ENCODE measurements around the gene NFATC1. TPM values are rescaled to one million over a fixed set of nuclear protein-coding genes. Genes with fewer than 3 reads are reported as not detected.
A peak's percentile ranks its signal among the peaks of the same experiment; 100 is the strongest.

The NFATC1 gene
- total RNA-seq, 2 experiments from 2014 or later: 36.9 to 37.1 TPM

DNA sequence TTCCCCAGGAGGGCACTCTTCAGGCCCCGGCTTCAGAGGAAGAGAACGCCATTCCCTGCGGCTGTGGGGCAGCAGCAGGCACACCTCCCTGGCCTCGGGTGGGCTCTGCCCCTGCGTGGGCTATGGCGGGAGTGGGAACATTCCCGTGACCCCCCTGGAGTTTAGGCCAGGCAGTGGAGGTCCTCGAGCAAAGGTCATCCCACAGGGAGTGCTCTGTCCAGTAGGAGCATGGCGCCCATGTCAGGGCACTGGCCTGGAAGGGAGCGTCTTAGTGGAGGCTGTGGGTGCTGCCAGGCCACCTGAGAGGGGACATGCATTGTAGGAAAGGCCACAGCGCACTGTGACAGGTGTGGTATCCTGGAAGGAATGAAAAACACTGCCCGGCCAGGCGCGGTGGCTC, 9.2 kb upstream of the NFATC1 start:
- no peak for DNase-seq
- ChIA-PET POLR2A (no interaction called here), CTCF (no interaction called here)
- no peaks in the 10 kb centered on the region for H3K36me3 Mint-ChIP-seq (ENCODE audit: low read depth)
- no peak overlapping the region for H3K4me3 Mint-ChIP-seq
- no peak overlapping the region for H3K27ac Mint-ChIP-seq
- peaks cover 4% of the 10 kb centered on the region for H3K4me1 Mint-ChIP-seq
- H3K9me3 Mint-ChIP-seq: no peaks in the 10 kb centered on the region
- H3K27me3 Mint-ChIP-seq: peaks cover 23% of the 10 kb centered on the region

DNA sequence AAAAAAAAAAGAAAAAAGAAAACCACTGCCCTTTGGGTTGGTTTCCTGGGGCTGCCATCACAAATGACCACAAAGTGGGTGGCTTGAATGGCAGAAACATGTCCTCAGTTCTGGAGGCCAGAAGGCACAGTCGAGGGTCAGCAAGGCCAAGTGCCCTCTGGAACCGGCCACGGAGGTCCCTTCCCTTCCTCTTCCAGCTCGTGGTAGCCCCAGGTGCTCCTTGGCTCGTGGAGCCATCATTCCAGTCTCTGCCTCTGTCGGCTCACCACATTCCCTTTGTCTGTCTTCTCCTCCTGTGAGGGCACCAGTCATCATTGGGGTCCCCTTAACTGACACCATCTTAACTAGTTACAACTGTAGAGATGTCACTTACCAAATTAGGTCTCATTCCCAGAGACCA, 8.5 kb upstream of the NFATC1 start:
- H3K4me3 Mint-ChIP-seq: no peak overlapping the region
- POLR2A ChIA-PET: no interaction called here
- peaks cover 28% of the 10 kb centered on the region for H3K27me3 Mint-ChIP-seq
- no peaks in the 10 kb centered on the region for H3K9me3 Mint-ChIP-seq
- DNase-seq: no peak
- peaks cover 6% of the 10 kb centered on the region for H3K4me1 Mint-ChIP-seq
- CTCF ChIA-PET: interaction anchor here (1.1 kb wide), 1 partner anchor 8 kb away, joined by 3 read pairs; no protein-coding TSS in a partner anchor
- H3K27ac Mint-ChIP-seq: no peak overlapping the region
- no peaks in the 10 kb centered on the region for H3K36me3 Mint-ChIP-seq (ENCODE audit: low read depth)

DNA sequence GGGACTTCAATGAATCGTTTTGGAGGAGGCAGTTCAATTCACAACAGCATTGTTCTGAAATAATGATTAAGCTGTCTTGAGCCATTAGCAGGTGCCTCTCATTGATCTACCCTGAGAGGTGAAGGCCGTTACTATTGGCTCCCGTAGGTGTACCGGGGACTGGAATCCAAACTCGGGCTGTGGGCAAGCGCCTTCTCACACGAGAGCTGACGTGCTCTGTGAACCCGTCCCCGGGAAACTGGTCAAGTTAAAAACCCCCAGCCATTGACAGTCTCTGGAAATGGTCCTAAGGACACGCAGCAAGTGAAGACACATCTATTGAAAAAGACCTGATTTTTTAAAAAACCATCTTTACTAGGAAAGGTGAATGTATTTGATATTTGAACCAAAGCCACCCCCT, 8.1 kb upstream of the NFATC1 start:
- no peaks in the 10 kb centered on the region for H3K36me3 Mint-ChIP-seq (ENCODE audit: low read depth)
- H3K9me3 Mint-ChIP-seq: no peaks in the 10 kb centered on the region
- H3K4me3 Mint-ChIP-seq: no peak overlapping the region
- peaks cover 6% of the 10 kb centered on the region for H3K4me1 Mint-ChIP-seq
- no peak for DNase-seq
- CTCF ChIA-PET: interaction anchor here (1.1 kb wide), 1 partner anchor 9 kb away, joined by 3 read pairs; no protein-coding TSS in a partner anchor
- H3K27ac Mint-ChIP-seq: no peak overlapping the region
- POLR2A ChIA-PET: no interaction called here
- peaks cover 32% of the 10 kb centered on the region for H3K27me3 Mint-ChIP-seq

DNA sequence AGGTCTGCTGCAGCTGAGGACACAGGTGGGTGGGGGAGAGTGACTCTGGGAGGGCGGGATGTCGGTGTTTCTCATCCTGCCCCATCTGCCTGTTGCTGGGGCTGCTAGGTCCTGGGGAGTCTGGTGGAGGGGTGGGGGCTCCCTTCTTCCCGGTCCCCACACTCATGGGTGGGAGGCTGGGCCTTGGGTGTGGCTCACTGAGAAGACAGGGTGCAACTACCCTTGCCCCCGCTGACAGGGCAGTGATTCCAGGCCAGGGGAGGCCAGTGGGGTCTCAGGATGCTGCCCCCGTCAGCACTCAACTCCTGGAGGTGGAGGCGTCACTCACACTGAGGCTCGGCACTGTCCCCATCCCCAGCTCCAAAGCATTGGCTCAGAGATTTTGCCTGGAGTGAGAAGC, 7.7 kb upstream of the NFATC1 start:
- Mint-ChIP-seq H3K4me1 (peaks cover 9% of the 10 kb centered on the region), H3K4me3 (no peak overlapping the region), H3K36me3 (ENCODE audit: low read depth) (no peaks in the 10 kb centered on the region), H3K9me3 (no peaks in the 10 kb centered on the region), H3K27ac (no peak overlapping the region), H3K27me3 (peaks cover 34% of the 10 kb centered on the region)
- no peak for DNase-seq
- ChIA-PET POLR2A (no interaction called here), CTCF (interaction anchor here (1.1 kb wide), 1 partner anchor 9 kb away, joined by 3 read pairs; no protein-coding TSS in a partner anchor)

DNA sequence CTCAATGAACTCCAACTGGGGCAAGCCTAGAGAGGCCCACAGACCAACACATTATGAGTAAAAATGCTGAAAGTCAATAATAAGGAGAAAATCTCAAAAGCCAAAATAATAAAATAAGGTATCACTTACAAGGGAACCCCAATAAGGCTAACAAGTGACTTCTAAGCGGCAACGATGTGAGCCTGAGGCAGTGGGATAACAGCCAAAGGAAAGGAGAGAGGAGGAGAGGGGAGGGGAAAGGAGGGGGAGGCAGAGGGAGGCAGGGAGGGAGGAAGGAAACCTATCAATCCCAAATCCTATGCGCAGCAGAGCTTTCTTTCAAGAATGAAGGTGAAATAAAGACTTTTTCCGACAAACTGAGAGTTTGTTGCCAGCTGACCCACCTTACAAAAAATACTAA, 6.0 kb upstream of the NFATC1 start:
- Mint-ChIP-seq H3K4me1 (peaks cover 15% of the 10 kb centered on the region), H3K9me3 (no peaks in the 10 kb centered on the region), H3K4me3 (no peak overlapping the region), H3K27ac (no peak overlapping the region), H3K36me3 (ENCODE audit: low read depth) (no peaks in the 10 kb centered on the region), H3K27me3 (peaks cover 39% of the 10 kb centered on the region)
- CTCF ChIA-PET: interaction anchor here (4.0 kb wide), 1 partner anchor 10 kb away, joined by 21 read pairs; no protein-coding TSS in a partner anchor
- POLR2A ChIA-PET: no interaction called here
- no peak for DNase-seq

DNA sequence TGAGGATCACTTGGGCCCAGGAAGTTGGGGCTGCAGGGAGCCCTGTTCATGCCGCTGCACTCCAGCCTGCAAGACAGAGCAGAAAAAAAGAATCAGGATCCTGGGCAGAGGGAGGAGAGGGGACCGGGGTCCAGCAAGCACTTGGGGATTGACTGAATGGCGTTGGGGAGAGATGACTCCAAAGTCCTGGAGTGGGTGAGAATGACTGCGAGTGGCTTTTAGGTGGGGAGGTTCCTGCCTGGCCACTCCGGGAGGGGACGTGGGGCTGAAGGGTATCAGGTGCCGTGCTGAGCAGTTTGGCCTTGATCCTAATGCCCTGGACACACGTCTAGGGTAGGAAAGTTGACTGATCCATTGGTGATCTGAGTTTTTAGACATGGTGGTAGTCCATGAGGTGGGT, 3.5 kb upstream of the NFATC1 start:
- no peak for DNase-seq
- H3K4me1 Mint-ChIP-seq: peaks cover 22% of the 10 kb centered on the region
- peaks cover 40% of the 10 kb centered on the region for H3K27me3 Mint-ChIP-seq
- H3K27ac Mint-ChIP-seq: no peak overlapping the region
- H3K9me3 Mint-ChIP-seq: no peaks in the 10 kb centered on the region
- POLR2A ChIA-PET: interaction anchor here (0.6 kb wide), 1 partner anchor 9 kb away, joined by 3 read pairs; no protein-coding TSS in a partner anchor
- CTCF ChIA-PET: interaction anchor here (1.8 to 4.0 kb wide), 2 partner anchors 13 to 16 kb away, joined by 3 to 21 read pairs; no protein-coding TSS in a partner anchor
- no peaks in the 10 kb centered on the region for H3K36me3 Mint-ChIP-seq (ENCODE audit: low read depth)
- no peak overlapping the region for H3K4me3 Mint-ChIP-seq

DNA sequence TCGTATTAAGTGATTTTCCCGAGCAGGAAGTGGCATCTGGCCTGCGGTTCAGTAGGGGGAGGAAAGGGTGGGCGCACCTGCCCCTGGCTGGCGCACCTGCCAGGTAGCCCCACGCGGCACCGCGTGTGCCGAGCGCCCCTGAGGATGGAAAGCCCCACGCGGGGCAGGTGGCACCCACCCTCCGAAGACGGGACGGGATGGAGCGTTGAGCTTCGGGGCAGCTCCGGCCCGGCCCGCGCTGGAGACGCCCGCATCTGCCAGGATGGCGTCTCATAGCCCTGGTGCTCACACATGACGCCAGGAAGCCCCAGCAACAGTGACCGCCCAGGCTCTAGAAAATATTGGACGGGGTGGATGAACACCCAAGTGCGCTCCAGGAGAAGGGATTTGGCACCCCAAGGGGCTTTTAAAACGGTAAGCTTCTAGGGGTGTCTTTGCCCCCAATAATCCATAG, 2.5 kb upstream of the NFATC1 start:
- POLR2A ChIA-PET: no interaction called here
- CTCF ChIA-PET: interaction anchor here (0.6 to 1.8 kb wide), 5 partner anchors 12 to 619 kb away, joined by 3 read pairs; no protein-coding TSS in a partner anchor
- Mint-ChIP-seq H3K36me3 (ENCODE audit: low read depth) (no peaks in the 10 kb centered on the region), H3K9me3 (no peaks in the 10 kb centered on the region), H3K27me3 (peaks cover 39% of the 10 kb centered on the region), H3K27ac (no peak overlapping the region), H3K4me1 (peaks cover 25% of the 10 kb centered on the region), H3K4me3 (peak overlapping the region; percentile 73)
- no peak for DNase-seq

DNA sequence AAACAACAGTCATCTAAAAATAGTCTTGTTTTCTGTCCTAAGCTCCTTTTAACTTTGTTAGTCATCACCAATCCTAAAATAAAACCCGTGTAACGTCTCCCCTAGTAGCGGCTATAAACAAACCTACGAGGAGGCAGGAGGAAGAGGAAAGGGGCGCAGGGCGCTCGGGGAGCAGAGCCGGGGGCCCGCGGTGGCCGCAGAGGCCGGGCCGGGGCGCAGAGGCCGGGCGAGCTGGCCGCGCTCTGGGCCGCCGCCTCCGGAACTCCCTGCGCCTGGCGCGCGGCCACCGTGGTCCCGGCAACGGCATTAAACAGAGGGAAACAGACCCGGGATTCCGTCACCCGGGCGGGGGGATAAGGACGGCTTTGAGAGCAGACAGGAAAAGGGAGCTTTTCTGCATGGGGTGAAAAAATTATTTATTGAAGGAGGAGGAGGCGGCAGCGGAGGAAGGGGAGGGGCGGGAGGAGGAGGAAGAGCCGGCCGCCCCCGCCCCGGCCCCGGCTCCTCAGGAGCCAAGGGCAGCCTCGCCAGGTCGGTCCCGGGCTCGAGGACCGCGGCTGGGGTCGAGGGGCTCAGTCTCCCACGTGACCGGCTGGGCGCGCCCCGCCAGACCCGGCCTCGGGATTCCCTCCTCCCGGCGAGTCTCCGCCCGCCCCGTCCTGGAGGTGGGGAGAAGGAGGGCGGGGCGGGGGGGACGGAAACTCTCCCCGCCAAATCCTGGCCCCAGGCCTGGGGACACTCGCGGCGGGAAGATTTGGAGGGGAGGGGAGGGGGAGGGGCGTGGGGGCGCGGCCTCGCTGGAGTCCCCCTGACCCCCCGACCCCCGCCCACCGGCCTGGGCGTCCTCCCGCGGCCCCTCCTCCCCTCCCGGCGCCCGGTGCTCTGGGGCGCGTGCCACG, 1.8 kb upstream of the NFATC1 start:
- Mint-ChIP-seq H3K4me1 (peaks cover 30% of the 10 kb centered on the region), H3K27ac (peak overlapping the region; percentile 31), H3K9me3 (no peaks in the 10 kb centered on the region), H3K27me3 (peaks cover 35% of the 10 kb centered on the region), H3K4me3 (peak overlapping the region; percentile 73), H3K36me3 (ENCODE audit: low read depth) (no peaks in the 10 kb centered on the region)
- CTCF ChIA-PET: interaction anchor here (0.6 to 1.8 kb wide), 5 partner anchors 12 to 619 kb away, joined by 3 read pairs; no protein-coding TSS in a partner anchor
- peak; percentile 32 for DNase-seq
- POLR2A ChIA-PET: no interaction called here

DNA sequence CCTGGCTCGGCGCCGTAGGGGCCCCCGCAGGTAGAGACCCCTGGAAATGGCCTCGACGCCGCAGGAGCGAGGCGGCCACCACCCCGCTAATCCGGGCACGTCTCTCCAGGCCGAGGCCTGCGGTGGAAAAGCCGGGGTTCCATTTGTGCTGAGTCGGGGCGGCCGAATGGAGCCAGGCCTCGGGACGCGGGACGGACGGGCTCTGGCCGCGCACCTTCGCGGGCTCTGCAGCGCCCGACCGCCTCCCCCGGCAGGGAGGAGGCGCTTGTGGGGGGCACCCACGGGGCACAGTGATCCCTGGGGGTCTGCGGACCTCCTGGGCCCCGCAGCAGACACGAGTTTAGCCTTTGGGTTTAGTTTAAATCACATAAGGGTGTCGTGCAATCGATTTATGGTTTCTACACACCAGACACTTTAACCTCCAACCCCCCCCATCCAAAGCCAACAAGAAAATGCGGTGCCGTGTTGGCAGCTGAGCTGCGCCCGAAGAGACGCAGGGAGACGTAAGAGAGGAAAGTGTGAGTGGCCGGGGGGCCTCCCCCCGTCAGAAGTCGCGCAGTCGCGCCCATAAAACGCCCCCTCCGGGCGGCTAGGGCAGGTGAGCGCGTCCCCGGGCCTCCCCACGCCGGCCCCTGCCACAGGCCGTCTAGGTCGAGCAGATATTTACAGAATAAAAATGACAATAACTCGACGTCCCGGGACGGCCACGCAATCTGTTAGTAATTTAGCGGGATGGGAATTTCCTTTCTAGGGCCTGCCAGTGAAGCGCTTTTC, 1.0 kb upstream of the NFATC1 start:
- Mint-ChIP-seq H3K9me3 (no peaks in the 10 kb centered on the region), H3K27ac (no peak overlapping the region), H3K4me1 (peaks cover 32% of the 10 kb centered on the region), H3K4me3 (peak overlapping the region; percentile 69), H3K36me3 (ENCODE audit: low read depth) (no peaks in the 10 kb centered on the region), H3K27me3 (peaks cover 29% of the 10 kb centered on the region)
- POLR2A ChIA-PET: no interaction called here
- DNase-seq: peak; percentile 36
- CTCF ChIA-PET: no interaction called here

DNA sequence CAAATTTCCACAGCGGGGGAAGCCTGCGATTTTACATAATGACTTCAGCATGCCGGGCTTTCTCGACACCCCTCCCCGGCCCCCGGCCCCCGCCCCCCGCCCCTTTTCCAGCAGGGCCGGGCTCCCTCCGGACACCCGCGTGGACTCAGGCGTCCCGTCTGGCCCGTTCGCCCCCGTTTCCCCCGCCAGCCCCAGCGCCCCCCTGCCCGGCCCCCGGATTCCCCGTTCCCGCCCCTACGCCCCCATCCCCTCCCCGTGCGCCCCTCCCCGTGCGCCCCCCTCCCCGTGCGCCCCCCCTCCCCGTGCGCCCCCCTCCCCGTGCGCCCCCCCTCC, 456 bp upstream of the NFATC1 start:
- ChIA-PET POLR2A (no interaction called here), CTCF (no interaction called here)
- no peak overlapping the region for H3K27ac Mint-ChIP-seq
- no peaks in the 10 kb centered on the region for H3K9me3 Mint-ChIP-seq
- H3K4me3 Mint-ChIP-seq: peak overlapping the region; percentile 69
- H3K36me3 Mint-ChIP-seq (ENCODE audit: low read depth): no peaks in the 10 kb centered on the region
- no peak for DNase-seq
- peaks cover 32% of the 10 kb centered on the region for H3K4me1 Mint-ChIP-seq
- peaks cover 27% of the 10 kb centered on the region for H3K27me3 Mint-ChIP-seq

DNA sequence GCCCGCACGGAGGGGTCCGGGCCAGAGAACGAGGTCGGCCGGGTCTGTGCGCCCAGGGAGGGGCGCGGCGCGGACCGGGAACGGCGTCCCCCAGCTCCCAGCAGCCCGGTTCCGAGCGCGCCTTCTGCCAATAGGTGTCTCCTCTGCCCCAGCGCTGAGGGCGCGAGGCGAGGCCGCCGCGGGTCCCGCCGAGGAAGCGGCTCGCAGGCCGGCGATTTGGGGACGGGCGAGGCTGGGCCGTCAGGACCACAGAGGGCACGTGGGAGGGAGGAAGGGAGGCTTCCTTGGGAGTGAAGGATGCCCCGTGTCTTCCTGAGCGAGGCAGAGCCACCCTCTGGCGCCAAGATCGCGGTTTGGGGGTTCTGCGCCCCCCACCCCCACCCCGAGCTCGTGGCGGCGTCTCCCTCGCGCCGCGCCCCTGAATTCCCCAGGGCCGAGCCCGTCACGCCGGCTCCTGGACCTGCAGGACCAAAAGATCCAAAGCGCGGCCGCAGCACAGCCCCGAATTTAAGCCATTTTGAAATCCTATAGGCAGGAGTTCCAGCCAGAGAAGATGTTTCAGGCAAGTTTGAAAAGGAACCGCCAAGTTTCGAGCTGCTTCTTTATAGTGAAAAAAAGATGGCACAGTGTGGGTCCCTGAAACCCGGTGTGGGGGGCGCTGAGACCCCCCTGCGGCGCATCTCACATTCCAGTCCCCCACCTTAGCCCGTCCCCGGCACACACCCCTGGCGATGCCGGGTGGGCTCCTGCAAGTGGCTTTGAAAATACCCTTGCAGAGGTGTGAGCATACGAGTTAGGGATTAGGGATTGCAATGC, 909 bp downstream of the NFATC1 start:
- peaks cover 17% of the 10 kb centered on the region for H3K27me3 Mint-ChIP-seq
- peaks cover 5% of the 10 kb centered on the region for H3K36me3 Mint-ChIP-seq (ENCODE audit: low read depth)
- ChIA-PET POLR2A (no interaction called here), CTCF (interaction anchor here (0.6 to 1.7 kb wide), 7 partner anchors 9 to 590 kb away, joined by 3 to 8 read pairs (median 3); no protein-coding TSS in a partner anchor)
- no peaks in the 10 kb centered on the region for H3K9me3 Mint-ChIP-seq
- peaks cover 39% of the 10 kb centered on the region for H3K4me1 Mint-ChIP-seq
- H3K27ac Mint-ChIP-seq: peak overlapping the region; percentile 25
- DNase-seq: peak; percentile 42
- H3K4me3 Mint-ChIP-seq: peak overlapping the region; percentile 62

DNA sequence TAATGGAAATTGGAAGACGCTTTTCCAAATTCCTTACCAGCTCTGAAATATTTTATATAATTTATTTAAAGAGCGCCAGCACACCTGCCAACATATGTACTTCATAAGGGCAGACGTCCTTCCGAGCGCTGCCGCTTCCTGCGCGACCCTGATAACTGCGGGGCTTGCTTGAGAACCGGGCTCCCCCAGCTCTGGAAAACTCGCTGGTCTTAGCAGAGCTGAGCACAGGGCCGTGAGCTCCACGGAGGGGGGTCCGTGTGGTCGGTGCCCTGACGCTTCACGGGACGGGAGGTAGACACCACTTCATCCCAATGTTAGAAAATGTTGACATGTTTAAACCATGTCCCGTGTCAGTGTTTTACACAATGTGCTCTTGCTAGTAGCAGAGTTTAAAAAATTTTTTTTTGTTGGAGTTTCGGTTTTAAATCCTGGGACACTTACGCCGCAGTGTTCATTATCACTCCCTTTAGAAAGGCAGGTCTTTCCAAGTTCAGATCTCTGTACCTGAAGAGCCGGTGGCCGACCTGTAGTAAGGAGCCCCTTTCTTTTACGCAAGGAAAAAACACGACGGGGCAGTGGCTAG, 1.6 kb downstream of the NFATC1 start:
- H3K27ac Mint-ChIP-seq: no peak overlapping the region
- H3K9me3 Mint-ChIP-seq: no peaks in the 10 kb centered on the region
- H3K4me1 Mint-ChIP-seq: peaks cover 43% of the 10 kb centered on the region
- peak overlapping the region; percentile 30 for H3K4me3 Mint-ChIP-seq
- ChIA-PET CTCF (interaction anchor here (0.6 to 1.7 kb wide), 5 partner anchors 18 to 589 kb away, joined by 3 to 7 read pairs (median 3); no protein-coding TSS in a partner anchor), POLR2A (no interaction called here)
- H3K27me3 Mint-ChIP-seq: peaks cover 12% of the 10 kb centered on the region
- DNase-seq: no peak
- peaks cover 5% of the 10 kb centered on the region for H3K36me3 Mint-ChIP-seq (ENCODE audit: low read depth)

All from activated CD4-positive, alpha-beta T cell treated with anti-CD3 and anti-CD28 coated beads, Interleukin-2, amount 10 ng/mL, durations not matched to agents 7 days and 5 days (primary cell).